ENCODE measurements around the gene HPCAL1. TPM values are rescaled to one million over a fixed set of nuclear protein-coding genes. Genes with fewer than 3 reads are reported as not detected.
A peak's percentile ranks its signal among the peaks of the same experiment; 100 is the strongest.

Gene HPCAL1
- total RNA-seq, 1 donor from 2014 or later = 34.6 TPM

GRCh38 chr2:10406491-10407188 lies 103.9 kb downstream of the HPCAL1 start:
- DNase-seq (ENCODE audit: low spot score) = no peak
- H3K36me3 Mint-ChIP-seq (ENCODE audit: low read depth, unreplicated experiment) = peaks cover under 1% of the 10 kb centered on the region
- H3K27me3 Mint-ChIP-seq (ENCODE audit: unreplicated experiment) = peaks cover 7% of the 10 kb centered on the region
- no peak for TF ChIP-seq CTCF (IDR thresholded peaks at IDR 0.05; ENCODE audit: unreplicated experiment)
- peak overlapping the region; percentile 91 for H3K27ac Mint-ChIP-seq (ENCODE audit: unreplicated experiment)
- H3K4me1 Mint-ChIP-seq (ENCODE audit: unreplicated experiment) = peaks cover 63% of the 10 kb centered on the region
- no peaks in the 10 kb centered on the region for H3K9me3 Mint-ChIP-seq (ENCODE audit: unreplicated experiment)
- peak overlapping the region; percentile 34 for H3K4me3 Mint-ChIP-seq (ENCODE audit: unreplicated experiment)

GRCh38 chr2:10407432-10407831 lies 104.7 kb downstream of the HPCAL1 start:
- Mint-ChIP-seq H3K27ac (ENCODE audit: unreplicated experiment) (peak overlapping the region; percentile 91), H3K9me3 (ENCODE audit: unreplicated experiment) (no peaks in the 10 kb centered on the region), H3K36me3 (ENCODE audit: low read depth, unreplicated experiment) (peaks cover 3% of the 10 kb centered on the region), H3K4me1 (ENCODE audit: unreplicated experiment) (peaks cover 57% of the 10 kb centered on the region), H3K27me3 (ENCODE audit: unreplicated experiment) (peaks cover 11% of the 10 kb centered on the region), H3K4me3 (ENCODE audit: unreplicated experiment) (no peak overlapping the region)
- TF ChIP-seq CTCF (IDR thresholded peaks at IDR 0.05; ENCODE audit: unreplicated experiment) = no peak
- no peak for DNase-seq (ENCODE audit: low spot score)

GRCh38 chr2:10407841-10408648 lies 105.3 kb downstream of the HPCAL1 start:
- Mint-ChIP-seq H3K4me1 (ENCODE audit: unreplicated experiment) (peaks cover 52% of the 10 kb centered on the region), H3K36me3 (ENCODE audit: low read depth, unreplicated experiment) (peaks cover 3% of the 10 kb centered on the region), H3K4me3 (ENCODE audit: unreplicated experiment) (peak overlapping the region; percentile 2), H3K9me3 (ENCODE audit: unreplicated experiment) (no peaks in the 10 kb centered on the region), H3K27me3 (ENCODE audit: unreplicated experiment) (peaks cover 11% of the 10 kb centered on the region), H3K27ac (ENCODE audit: unreplicated experiment) (peak overlapping the region; percentile 91)
- no peak for TF ChIP-seq CTCF (IDR thresholded peaks at IDR 0.05; ENCODE audit: unreplicated experiment)
- DNase-seq (ENCODE audit: low spot score) = no peak

GRCh38 chr2:10408649-10409579 lies 106.2 kb downstream of the HPCAL1 start:
- TF ChIP-seq CTCF (IDR thresholded peaks at IDR 0.05; ENCODE audit: unreplicated experiment) = peak; percentile 97
- Mint-ChIP-seq H3K4me1 (ENCODE audit: unreplicated experiment) (peaks cover 50% of the 10 kb centered on the region), H3K9me3 (ENCODE audit: unreplicated experiment) (no peaks in the 10 kb centered on the region), H3K27me3 (ENCODE audit: unreplicated experiment) (peaks cover 11% of the 10 kb centered on the region), H3K36me3 (ENCODE audit: low read depth, unreplicated experiment) (peaks cover 3% of the 10 kb centered on the region), H3K27ac (ENCODE audit: unreplicated experiment) (peak overlapping the region; percentile 22), H3K4me3 (ENCODE audit: unreplicated experiment) (peak overlapping the region; percentile 2)
- DNase-seq (ENCODE audit: low spot score) = peak; percentile 83

All from endothelial cell (in vitro differentiated cells).